Activated CD4-positive, alpha-beta T cell treated with anti-CD3 and anti-CD28 coated beads, Interleukin-2, amount 50 U/mL, for 48 hours (primary cell): ENCODE measurements around the gene SLC16A4.

Experiments
- DNase-seq, 2 experiments: peaks; one replicate each; pipeline ENCODE4 v3.0.0-alpha.2; 2020

Gene SLC16A4

DNA sequence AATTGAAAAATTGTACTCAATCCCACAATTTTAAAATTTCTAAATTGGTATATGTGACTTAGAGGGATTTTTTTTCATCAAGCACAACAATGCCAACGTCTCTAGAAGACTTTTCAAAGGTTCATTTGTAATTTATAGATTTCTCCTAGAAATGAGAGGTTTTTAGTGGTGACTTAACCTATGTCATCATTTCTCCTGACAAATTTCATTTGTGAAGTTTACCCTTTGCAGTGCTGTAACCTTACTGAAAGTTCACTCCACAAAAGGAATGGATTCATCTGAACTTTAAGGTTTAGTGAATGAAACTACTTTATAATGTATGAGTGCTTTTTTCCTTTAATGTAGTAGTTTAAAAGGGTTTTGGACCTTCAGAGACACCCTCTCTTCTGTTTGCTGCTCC lies 35.5 kb downstream of the SLC16A4 start:
- no peak for DNase-seq

DNA sequence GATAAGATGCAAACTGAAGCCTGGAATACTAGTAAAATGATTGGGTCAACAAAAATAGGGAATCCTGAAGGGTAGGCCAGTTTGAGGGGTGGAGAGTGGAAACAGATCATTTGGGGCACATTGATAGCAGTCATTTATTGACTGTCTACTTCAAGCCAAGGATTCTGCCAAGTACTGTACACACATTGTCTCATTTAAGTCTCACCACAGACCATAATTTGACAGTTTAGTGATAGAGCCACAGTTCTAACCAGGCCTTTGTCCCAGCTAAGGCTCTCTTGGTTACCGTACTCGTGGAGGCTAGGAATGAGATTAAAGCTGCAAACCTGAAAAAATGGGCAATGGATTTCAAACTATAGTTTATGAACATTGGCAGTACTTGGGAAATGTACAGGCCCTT lies 40.5 kb downstream of the SLC16A4 start:
- no peak for DNase-seq

DNA sequence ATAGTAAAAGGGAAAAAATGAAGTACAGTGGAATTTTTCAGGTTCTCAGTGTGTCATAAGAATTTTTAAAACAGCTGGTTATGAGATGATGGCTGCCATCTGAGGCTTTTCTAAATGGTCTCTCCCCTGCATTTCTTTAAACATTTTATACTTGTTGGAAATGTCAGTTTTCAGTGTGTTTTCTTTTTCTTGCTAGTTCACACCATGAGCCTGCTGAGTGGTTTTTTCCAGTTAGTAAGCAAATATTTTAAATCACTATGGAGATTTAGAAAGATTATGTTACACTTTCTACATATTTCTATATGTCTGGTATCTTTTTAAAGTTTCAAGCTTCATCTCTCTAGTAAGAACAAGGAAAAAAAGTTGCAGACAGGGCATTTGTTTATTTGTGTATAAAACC lies 42.1 kb downstream of the SLC16A4 start:
- no peak for DNase-seq

DNA sequence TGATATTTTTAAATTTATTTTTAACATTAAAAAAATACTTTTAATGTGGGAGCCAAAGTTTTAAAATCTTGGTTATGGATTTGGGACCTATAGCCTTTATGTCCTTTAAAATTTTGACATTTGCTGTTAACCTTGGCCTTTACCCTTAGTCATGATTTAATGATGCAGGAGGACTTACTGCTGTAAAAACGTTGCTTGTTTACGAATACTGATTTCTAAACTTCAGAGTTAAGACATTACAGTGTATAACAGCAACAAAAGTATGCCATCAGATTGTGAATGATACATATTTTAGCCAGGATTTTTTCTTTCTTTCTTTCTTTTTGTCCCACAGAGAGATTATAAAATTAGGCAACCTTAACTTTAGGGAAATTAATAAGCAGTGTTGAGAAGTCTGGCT lies 42.8 kb downstream of the SLC16A4 start:
- no peak for DNase-seq

DNA sequence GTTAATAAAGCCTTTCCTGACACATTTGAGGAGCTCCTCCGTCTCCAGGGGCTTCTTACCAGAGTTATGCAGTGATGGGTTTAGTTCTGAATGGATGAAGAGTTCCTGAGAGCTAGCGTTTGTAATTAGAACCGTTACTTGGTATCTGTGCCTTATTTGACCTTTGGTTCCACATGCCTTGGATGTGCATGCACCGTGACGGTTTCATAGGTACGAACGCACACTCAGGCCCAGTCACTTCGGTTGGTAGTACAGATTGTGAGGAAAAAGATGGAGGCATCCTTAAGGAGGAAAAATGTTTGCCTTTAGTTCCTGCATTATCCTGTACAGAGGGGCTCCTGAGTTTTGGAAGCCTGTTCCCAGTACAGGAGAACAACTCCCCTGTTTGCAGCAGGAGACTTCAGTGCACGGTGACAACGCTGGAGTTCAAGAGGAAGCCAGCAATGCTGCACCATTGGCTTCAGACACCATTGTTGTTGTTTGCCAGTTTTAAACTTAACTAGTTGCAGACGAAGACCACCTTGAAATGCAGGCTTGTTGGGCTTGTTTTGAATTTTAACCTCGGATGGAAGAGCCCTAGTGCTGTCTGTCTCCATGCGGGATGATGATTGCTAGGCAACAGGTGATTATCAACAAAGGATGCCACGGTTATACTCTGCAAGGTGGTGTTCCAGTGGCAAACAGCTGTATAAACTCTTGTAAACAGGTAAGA lies 43.5 kb downstream of the SLC16A4 start:
- DNase-seq = no peak

DNA sequence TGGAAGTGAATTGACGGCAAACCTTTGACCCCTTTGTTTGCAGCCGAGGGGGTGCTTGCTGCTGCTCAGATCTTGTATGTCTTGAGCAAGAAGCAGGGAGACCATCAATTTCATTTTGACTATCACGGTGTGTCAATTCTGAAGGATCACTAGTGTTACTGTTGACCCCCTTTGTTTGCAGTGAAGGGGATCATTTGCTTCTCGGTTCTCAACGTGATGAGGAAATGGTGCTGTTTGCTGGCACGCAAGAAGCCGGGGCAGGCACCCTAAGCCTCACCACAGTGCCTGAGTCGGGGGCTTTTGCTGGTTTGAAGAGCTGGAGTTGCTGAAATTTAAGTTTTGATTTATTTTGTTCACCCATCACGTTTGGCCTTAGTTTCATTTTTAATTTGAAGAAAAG lies 44.1 kb downstream of the SLC16A4 start:
- no peak for DNase-seq

DNA sequence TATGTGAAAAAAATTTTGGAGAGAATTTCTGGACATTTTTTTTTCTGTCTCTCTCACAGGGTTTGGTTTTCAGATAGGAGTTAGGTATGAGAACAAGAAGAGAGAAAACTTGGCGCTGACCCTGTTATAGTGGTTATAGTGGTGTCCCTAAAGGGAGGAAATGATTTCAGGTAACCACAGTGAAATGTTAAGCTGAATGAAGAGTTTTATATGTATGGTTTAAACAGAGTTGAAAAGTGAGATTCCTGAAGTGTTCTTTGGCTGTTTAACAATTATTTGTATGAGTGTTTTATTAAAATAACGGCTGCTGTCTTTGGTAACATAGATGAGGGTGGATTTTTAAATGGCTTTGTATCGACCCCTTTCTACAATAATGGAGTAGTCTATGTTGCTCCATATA lies 45.3 kb downstream of the SLC16A4 start:
- no peak for DNase-seq

DNA sequence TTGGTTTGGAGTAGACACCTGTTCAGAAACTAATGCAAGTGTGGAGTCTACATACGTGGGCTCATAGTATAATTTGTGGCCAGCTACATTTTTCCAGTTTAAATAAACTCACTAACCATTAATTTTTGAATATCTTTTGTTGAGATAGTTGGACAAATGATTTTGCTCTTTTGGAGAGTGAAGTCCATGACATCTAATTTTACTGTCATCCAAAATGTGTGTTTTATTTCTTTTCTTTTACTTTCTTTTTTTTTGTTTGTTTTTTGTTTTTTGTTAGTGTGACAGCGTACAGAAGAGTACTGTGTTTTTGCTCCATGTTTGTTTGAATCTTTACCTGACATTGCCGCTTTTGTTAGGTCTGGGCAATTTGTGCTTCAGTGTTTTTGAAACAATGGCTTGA lies 46.7 kb downstream of the SLC16A4 start:
- DNase-seq = no peak

DNA sequence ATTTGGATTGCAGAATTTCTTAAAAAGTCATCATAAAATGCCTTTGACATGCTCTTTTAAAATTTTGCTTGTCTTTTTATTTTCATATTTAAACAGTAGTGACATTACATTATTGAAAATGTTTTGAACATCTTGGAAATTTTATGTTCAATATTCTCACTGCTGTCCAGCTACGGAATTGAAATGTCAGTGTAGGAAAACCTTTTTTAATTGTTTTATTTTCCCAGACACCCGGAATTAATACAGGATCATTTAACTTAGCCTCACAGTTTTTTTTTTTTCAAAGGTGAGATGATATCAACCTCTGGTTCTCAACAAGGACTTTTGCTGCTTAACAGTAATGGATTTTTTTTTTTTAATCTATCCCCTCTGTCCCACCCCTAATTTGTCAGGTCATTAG lies 47.6 kb downstream of the SLC16A4 start:
- no peak for DNase-seq

DNA sequence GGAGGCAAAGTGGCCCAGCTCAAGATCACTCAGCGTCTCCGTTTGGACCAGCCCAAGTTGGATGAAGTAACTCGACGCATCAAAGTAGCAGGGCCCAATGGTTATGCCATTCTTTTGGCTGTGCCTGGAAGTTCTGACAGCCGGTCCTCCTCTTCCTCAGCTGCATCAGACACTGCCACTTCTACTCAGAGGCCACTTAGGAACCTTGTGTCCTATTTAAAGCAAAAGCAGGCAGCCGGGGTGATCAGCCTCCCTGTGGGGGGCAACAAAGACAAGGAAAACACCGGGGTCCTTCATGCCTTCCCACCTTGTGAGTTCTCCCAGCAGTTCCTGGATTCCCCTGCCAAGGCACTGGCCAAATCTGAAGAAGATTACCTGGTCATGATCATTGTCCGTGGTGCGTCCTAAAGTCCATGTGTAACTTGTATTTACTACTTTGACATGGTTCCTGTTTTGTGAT lies 48.9 kb downstream of the SLC16A4 start:
- DNase-seq = no peak

DNA sequence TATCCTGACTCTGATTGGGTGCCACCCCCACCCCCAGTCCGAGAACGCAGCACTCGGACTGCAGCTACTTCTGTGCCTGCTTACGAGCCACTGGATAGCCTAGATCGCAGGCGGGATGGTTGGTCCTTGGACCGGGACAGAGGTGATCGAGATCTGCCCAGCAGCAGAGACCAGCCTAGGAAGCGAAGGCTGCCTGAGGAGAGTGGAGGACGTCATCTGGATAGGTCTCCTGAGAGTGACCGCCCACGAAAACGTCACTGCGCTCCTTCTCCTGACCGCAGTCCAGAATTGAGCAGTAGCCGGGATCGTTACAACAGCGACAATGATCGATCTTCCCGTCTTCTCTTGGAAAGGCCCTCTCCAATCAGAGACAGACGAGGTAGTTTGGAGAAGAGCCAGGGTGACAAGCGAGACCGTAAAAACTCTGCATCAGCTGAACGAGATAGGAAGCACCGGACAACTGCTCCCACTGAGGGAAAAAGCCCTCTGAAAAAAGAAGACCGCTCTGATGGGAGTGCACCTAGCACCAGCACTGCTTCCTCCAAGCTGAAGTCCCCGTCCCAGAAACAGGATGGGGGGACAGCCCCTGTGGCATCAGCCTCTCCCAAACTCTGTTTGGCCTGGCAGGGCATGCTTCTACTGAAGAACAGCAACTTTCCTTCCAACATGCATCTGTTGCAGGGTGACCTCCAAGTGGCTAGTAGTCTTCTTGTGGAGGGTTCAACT lies 49.5 kb downstream of the SLC16A4 start:
- DNase-seq = no peak

DNA sequence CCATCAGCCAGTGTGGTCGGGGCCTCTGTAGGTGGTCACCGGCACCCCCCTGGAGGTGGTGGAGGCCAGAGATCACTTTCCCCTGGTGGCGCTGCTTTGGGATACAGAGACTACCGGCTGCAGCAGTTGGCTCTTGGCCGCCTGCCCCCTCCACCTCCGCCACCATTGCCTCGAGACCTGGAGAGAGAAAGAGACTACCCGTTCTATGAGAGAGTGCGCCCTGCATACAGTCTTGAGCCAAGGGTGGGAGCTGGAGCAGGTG lies 50.7 kb downstream of the SLC16A4 start:
- DNase-seq = no peak

DNA sequence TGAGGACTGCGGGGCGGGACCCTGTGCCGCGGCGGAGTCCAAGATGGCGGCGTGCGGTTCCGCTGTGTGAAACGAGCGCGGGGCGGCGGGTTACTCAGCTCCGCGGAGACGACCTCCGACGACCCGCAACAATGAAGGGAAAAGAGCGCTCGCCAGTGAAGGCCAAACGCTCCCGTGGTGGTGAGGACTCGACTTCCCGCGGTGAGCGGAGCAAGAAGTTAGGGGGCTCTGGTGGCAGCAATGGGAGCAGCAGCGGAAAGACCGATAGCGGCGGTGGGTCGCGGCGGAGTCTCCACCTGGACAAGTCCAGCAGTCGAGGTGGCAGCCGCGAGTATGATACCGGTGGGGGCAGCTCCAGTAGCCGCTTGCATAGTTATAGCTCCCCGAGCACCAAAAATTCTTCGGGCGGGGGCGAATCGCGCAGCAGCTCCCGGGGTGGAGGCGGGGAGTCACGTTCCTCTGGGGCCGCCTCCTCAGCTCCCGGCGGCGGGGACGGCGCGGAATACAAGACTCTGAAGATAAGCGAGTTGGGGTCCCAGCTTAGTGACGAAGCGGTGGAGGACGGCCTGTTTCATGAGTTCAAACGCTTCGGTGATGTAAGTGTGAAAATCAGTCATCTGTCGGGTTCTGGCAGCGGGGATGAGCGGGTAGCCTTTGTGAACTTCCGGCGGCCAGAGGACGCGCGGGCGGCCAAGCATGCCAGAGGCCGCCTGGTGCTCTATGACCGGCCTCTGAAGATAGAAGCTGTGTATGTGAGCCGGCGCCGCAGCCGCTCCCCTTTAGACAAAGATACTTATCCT lies 51.2 kb downstream of the SLC16A4 start:
- DNase-seq = peak; percentile 58 to 61

DNA sequence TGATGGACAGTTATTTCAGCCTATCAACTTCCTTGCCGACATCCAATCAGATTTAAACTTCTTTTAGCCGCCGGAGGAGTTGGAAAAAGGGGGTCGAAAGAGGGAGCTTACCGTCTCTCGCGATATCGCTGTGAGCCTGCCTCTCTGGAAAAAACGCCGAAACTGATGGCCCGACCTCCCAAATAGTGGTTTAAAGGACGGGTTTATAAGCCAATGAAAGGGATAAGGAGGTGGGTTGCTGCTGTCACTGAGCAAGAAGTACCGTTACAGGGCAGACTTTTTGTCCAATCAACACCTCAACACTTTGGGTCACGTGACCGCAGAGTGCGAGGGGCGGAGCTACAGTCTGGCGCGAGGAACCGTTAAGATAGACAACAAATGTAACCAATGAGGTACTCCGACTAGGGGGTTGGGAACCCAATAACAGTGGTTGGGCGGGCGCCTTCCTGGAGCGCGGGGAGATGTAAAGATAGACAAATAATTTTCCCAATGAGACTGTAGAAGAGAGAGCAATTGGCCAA lies 51.9 kb downstream of the SLC16A4 start, which contains the start of gene RBM15:
RBM15 (plus strand) TSS at position 492 of the 521 bp plus-strand sequence; CDS start at position 521, 29 bp downstream.
- peak; percentile 93 to 96 for DNase-seq

DNA sequence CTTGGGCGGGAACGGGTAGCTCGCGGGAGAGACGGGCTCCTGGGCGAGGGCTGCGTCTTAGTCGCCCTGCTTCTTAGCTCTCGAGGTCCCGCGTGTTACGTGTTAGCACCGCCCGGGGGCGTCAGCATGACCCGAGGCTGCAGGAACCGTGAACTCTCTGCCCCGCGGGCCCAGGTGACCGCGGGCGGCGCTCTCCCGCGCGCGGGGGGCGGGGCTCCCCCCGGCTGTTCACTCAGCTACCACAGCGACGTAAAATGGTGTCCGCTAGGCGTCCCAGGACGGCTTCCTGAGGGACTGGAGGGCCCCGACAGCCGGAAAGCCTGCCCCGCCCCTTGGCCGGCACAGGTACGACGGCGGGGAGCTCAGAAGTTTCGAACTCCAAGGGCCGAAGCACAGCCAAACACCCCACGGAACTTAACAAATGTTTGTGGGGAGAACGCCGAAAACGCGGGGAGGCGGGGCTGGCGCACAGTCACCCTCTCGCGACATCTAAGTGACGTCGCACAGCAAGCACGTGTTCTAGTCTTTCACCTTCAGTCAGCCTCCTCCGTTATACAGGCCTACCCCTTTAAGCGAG lies 52.4 kb downstream of the SLC16A4 start:
- DNase-seq = peak; percentile 92 to 95

DNA sequence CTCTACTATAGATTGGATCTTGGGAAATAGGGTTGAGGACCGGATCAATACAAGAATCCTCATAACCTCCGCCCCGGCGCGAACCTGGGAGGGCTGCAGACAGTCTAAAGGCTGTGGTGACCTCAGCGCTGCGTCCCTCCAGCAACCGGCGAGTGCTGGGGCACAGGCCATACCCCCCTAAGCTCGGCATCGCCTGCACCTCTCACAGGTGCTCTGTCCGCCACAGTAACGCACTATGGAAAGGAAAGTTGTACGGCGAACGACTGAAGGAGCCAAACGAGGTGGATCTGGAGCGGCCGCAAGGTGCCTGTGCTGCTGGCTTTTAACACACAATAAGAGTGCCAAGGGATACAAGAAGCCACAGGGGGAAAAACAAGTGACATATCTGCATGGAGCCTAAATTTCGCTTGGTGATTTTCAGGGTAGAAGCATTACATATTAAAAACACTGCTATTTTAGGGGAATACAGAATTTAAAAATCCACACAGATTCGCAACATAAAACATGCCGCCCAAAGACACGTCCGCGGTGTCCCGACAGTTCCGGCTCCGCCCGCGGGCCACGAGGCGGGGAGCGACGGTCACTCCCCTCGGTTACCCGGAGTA lies 53.0 kb downstream of the SLC16A4 start:
- DNase-seq = peak; percentile 49 to 62

DNA sequence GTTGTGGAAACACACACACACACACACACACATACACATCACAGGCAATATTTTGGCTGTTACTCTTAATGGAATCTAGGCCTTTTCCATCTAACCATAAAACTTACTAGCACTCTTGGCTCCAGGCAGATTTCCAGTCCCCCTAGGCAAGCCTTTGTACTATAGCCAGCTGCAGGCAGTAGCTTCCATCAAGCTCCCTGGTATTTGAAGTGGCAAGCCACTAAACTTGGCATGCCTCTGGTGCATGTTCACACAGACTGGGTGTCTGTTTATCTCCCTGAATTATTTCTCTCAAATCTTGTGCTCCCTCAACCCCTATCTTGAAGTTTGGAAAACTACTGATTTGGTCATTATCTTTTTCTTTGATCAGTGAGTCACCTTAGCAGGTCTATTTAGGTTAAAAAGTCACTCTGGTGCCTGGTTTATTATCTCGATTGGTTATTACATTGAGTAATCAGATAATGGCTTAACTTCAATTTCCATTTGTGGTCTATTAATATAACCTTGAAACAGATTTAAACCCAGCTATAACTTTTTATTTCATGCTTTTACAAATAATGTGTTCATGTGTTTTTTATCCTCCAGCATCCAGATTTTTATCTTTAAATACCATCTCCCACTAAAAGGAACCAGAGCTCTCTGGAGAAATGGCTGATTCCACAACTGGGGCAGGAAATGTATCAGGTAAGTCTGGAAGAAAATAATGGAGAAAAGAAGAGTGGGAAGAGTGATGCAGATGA lies 54.4 kb downstream of the SLC16A4 start:
- DNase-seq = no peak

DNA sequence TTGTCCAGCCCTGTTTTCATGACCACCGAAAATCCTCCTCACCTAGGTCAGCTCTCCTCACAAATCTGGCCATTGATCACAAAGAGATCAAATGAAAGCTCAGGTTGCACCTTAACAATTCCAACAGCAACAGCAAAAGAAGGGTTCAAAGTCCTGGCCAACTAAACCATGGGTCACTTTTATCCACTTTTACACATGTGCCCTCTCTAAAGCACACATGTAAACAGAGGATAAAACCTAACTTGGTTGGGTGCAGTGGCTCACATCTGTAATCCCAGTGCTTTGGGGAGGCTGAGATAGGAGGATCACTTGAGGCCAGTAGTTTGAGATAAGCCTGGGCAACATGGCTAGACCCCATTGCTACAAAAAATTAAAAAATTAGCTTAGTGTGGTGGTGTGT lies 55.6 kb downstream of the SLC16A4 start:
- no peak for DNase-seq

DNA sequence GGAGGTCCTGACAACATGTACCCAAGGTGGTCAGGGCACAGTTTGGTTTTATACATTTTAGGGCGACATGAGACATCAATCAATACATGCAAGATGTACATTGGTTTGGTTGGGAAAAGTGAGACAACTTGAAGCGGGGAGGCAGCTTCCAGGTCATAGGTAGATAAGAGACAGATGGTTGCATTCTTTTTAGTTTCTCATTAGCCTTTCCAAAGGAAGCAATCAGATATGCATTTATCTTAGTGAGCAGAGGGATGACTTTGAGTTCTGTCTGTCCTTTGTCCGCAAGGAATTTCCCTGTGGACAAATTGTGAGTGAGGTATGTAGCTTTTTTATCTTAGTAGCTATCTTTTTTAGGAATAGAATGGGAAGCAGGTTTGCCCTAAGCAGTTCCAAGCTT lies 62.1 kb downstream of the SLC16A4 start:
- no peak for DNase-seq

DNA sequence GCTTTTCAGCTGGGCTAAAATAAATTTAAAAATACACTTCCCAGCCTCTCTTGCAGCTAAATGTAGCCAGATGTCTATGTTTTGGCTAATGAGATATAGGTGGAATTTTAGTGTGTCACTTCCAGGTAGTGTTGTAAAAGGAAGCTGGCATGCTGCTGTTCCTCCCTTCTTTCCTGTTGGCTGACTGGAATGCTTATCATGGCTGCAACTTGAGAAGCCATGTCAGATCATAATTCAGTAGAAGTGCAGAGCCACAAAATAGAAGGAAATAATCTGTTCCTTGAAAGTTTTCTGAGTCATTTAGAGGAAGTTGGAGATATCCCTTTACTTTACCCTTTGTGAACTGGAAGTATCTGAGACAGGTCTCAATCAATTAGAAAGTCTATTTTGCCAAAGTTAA lies 62.6 kb downstream of the SLC16A4 start:
- DNase-seq = no peak

DNA sequence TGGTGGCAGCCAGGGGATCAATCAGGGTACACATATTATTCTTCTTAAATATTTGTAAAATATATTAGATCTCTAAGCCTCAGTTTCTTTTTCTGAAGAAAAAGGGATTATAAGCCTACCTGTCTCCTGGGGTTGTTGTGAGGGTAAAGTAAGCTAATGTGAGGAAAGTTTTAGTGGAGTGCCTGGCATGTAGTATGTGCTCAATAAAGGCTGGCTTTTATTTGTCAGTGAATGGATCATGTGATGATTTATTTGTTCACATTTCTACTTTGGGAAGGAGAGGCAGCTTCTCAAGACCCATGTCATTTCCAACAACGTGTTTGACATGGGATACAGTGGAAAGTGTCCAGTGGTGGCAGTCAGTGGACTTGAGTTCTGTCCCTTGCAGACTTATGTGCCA lies 64.0 kb downstream of the SLC16A4 start:
- no peak for DNase-seq

DNA sequence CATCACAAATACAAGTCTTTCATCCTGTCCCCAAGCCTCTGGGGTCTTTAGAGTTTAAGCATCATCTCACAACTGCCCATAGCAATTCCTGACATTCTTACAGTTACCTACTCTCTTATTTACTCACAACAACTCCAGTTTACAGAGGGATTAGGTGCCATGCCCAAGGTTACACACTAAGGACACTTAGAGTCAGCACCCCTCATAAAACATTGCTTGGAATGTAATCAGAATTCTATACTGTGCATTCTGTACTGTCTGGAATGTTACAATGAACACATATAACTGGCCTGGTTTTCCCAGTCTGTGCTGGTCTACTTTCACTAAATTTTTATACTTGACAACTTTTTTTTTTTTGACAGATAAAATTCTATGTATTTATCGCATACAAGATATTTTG lies 66.2 kb downstream of the SLC16A4 start:
- DNase-seq = no peak
